Gastroesophageal sphincter (tissue), 4 donors: ENCODE measurements around the gene SLC38A5. TPM values are rescaled to one million over a fixed set of nuclear protein-coding genes. Genes with fewer than 3 reads are reported as not detected.

Experiments
- ATAC-seq: fragments of 150-250 bp; one replicate; pipeline ENCODE4 v1.9.1; 2016; ENCODE audit warnings: mild to moderate bottlenecking, moderate library complexity
- H3K27ac ChIP-seq, 4 donors: fragments of 200-600 bp; sonication (generic) in 3 of 4; 1 replicate in 3 of 4; 2 replicates in 1 of 4; pipeline ENCODE4 v1.5.1; 2016 to 2019
- H3K27me3 ChIP-seq: fragments of 200-600 bp; sonication (generic); one replicate; pipeline ENCODE4 v1.5.1; 2019
- H3K36me3 ChIP-seq, 2 donors: fragments of 200-600 bp; sonication (generic); one replicate each; pipeline ENCODE4 v1.5.1; 2019; ENCODE audit warnings: control low read depth in 1 of 2
- H3K4me1 ChIP-seq, 3 donors: fragments of 200-600 bp; sonication (generic); 1 replicate in 2 of 3; 2 replicates in 1 of 3; pipeline ENCODE4 v1.5.1; 2016 to 2019; ENCODE audit warnings: control low read depth in 2 of 3
- H3K4me3 ChIP-seq, 2 donors: fragments of 200-600 bp; sonication (generic); one replicate each; pipeline ENCODE4 v1.5.1; 2019; ENCODE audit warnings: mild to moderate bottlenecking in 1 of 2, moderate library complexity in 1 of 2
- H3K9me3 ChIP-seq, 3 donors: fragments of 200-600 bp; sonication (generic); one replicate each; pipeline ENCODE4 v1.5.1; 2017 to 2019; ENCODE audit warnings: control low read depth in 2 of 3
- CTCF ChIP-seq, 4 experiments: fragments of 200-600 bp in 2 of 4; fragments of 450-650 bp in 2 of 4; sonication (generic) in 1 of 4; IDR thresholded peaks; one replicate each; pipeline ENCODE4 v1.5.1; 2017 to 2019; ENCODE audit warnings: antibody characterized with exemption in 4 of 4, mild to moderate bottlenecking in 2 of 4, moderate library complexity in 2 of 4
- EP300 ChIP-seq: sonication (generic); formaldehyde crosslinking; IDR thresholded peaks from one replicate; pipeline ENCODE4 v1.6.1; 2017; ENCODE audit warnings: antibody characterized with exemption, mild to moderate bottlenecking
- POLR2A ChIP-seq, 2 donors: fragments of 450-650 bp; IDR thresholded peaks; one replicate each; pipeline ENCODE4 v1.6.1; 2017; ENCODE audit warnings: antibody characterized with exemption in 2 of 2, mild to moderate bottlenecking in 2 of 2, moderate library complexity in 1 of 2
- POLR2AphosphoS5 ChIP-seq: sonication (generic); formaldehyde crosslinking; IDR thresholded peaks from one replicate; pipeline ENCODE4 v1.6.1; 2017; ENCODE audit warnings: antibody characterized with exemption
- WGBS, 2 donors: methylation state at CpG; one replicate each; pipeline ENCODE4 v1.1.5; 2018; ENCODE audit warnings: low coverage in 1 of 2; 5-methylcytosine and 5-hydroxymethylcytosine counted together
- total RNA-seq, 4 donors: library from RNA; depleted of rRNA; stranded (reverse); fragments of >200 nt; gene quantifications; one replicate each; pipeline ENCODE4 v1.1.0, GENCODE V29; 2016

The SLC38A5 gene
- total RNA-seq, 4 donors from 2014 or later = 4.2 to 7.9 (median 4.7) TPM

- Histone ChIP-seq H3K27ac (no peak overlapping the region), H3K4me1 (peaks cover 0 to 11% (median 0%) of the 10 kb centered on the region in 3 donors), H3K27me3 (no peaks in the 10 kb centered on the region), H3K36me3 (peaks cover 0 to 4% of the 10 kb centered on the region in 2 donors), H3K4me3 (no peak overlapping the region), H3K9me3 (no peaks in the 10 kb centered on the region)
- 57 to 75% methylated on average over 1 to 3 of the region's 5 CpGs for WGBS, 2 donors
- ATAC-seq = no peak
- TF ChIP-seq CTCF (IDR thresholded peaks at IDR 0.05) (no peak), POLR2A (IDR thresholded peaks at IDR 0.05) (no peak), POLR2AphosphoS5 (no peak), EP300 (no peak)
These were observed 37.2 kb upstream of the SLC38A5 start for GRCh38 chrX:48507246-48507645.

GRCh38 chrX:48505481-48505880 is 35.4 kb upstream of the SLC38A5 start:
- Histone ChIP-seq H3K27ac (no peak overlapping the region), H3K4me3 (no peak overlapping the region), H3K4me1 (peaks cover 0 to 11% (median 0%) of the 10 kb centered on the region in 3 donors), H3K9me3 (no peaks in the 10 kb centered on the region), H3K27me3 (no peaks in the 10 kb centered on the region), H3K36me3 (no peaks in the 10 kb centered on the region)
- 82 to 84% methylated on average over 4 to 5 of the region's 5 CpGs for WGBS, 2 donors
- no peak for TF ChIP-seq POLR2A (IDR thresholded peaks at IDR 0.05)
- ATAC-seq = no peak

- Histone ChIP-seq H3K36me3 (no peaks in the 10 kb centered on the region), H3K4me3 (no peak overlapping the region), H3K4me1 (peaks cover 0 to under 1% (median 0%) of the 10 kb centered on the region in 3 donors), H3K27me3 (no peaks in the 10 kb centered on the region), H3K9me3 (no peaks in the 10 kb centered on the region), H3K27ac (no peak overlapping the region)
- WGBS, 2 donors = 65 to 67% methylated on average over 7 of the region's 7 CpGs
- TF ChIP-seq POLR2AphosphoS5 (no peak), POLR2A (IDR thresholded peaks at IDR 0.05) (no peak), EP300 (no peak), CTCF (IDR thresholded peaks at IDR 0.05) (no peak)
- ATAC-seq = no peak
These were observed 34.2 kb upstream of the SLC38A5 start for GRCh38 chrX:48504261-48504660.

- no peaks in the 10 kb centered on the region for H3K27me3 ChIP-seq
- WGBS, 2 donors = 67 to 70% methylated on average over 2 of the region's 6 CpGs
- no peak for TF ChIP-seq POLR2AphosphoS5
- TF ChIP-seq CTCF (IDR thresholded peaks at IDR 0.05) = no peak
- no peak for TF ChIP-seq EP300
- TF ChIP-seq POLR2A (IDR thresholded peaks at IDR 0.05) = no peak
- no peaks in the 10 kb centered on the region for H3K9me3 ChIP-seq
- H3K4me3 ChIP-seq = no peak overlapping the region
- H3K36me3 ChIP-seq = no peaks in the 10 kb centered on the region
- H3K4me1 ChIP-seq = no peaks in the 10 kb centered on the region
- no peak overlapping the region for H3K27ac ChIP-seq
- ATAC-seq = no peak
These were observed 28.3 kb upstream of the SLC38A5 start for GRCh38 chrX:48498374-48498809.

GRCh38 chrX:48497871-48498270 is 27.8 kb upstream of the SLC38A5 start:
- Histone ChIP-seq H3K9me3 (no peaks in the 10 kb centered on the region), H3K27me3 (no peaks in the 10 kb centered on the region), H3K36me3 (no peaks in the 10 kb centered on the region), H3K27ac (no peak overlapping the region), H3K4me1 (no peaks in the 10 kb centered on the region), H3K4me3 (no peak overlapping the region)
- TF ChIP-seq POLR2A (IDR thresholded peaks at IDR 0.05) = no peak
- no peak for TF ChIP-seq POLR2AphosphoS5
- no peak for ATAC-seq
- WGBS, 2 donors = 20 to 71% methylated on average over 1 to 5 of the region's 5 CpGs

GRCh38 chrX:48496660-48497059 is 26.6 kb upstream of the SLC38A5 start:
- no peak overlapping the region for H3K27ac ChIP-seq
- no peaks in the 10 kb centered on the region for H3K4me1 ChIP-seq
- 86 to 100% methylated on average over 1 of the region's 4 CpGs for WGBS, 2 donors
- ATAC-seq = no peak
- no peak overlapping the region for H3K4me3 ChIP-seq
- H3K36me3 ChIP-seq = no peaks in the 10 kb centered on the region
- no peaks in the 10 kb centered on the region for H3K27me3 ChIP-seq
- TF ChIP-seq POLR2A (IDR thresholded peaks at IDR 0.05) (no peak), POLR2AphosphoS5 (no peak), CTCF (IDR thresholded peaks at IDR 0.05) (no peak), EP300 (no peak)
- H3K9me3 ChIP-seq = no peaks in the 10 kb centered on the region
